ENCODE results near the gene ARAP1.

GRCh38 chr11:72639502-72640375, 112.5 kb downstream of the ARAP1 start:
- TF ChIP-seq CTCF (IDR thresholded peaks at IDR 0.05) (no peak), POLR2AphosphoS5 (IDR thresholded peaks at IDR 0.05) (peak in 2 of 3 donors; percentile 19 to 35), POLR2A (IDR thresholded peaks at IDR 0.05) (no peak)
